HL-60 (cell line): ENCODE results near the gene CCDC97.

Experiments
- GABPA ChIP-seq: IDR thresholded peaks from 2 replicates; pipeline ENCODE4 v1.6.1; 2012; ENCODE audit warnings: low read depth
- POLR2AphosphoS5 ChIP-seq: IDR thresholded peaks from 2 replicates; pipeline ENCODE4 v1.6.1; 2012; ENCODE audit warnings: low read depth
- TF ChIP-seq, protein P1 (sequence below): IDR thresholded peaks from one replicate; pipeline ENCODE4 v1.5.1; 2011; ENCODE audit warnings: low read length, control low read depth, inconsistent platforms; ENCODE audit not compliant: insufficient read depth

GRCh38 chr19:41322451-41322850 lies 12.5 kb downstream of the CCDC97 start:
- TF ChIP-seq, protein P1, sequence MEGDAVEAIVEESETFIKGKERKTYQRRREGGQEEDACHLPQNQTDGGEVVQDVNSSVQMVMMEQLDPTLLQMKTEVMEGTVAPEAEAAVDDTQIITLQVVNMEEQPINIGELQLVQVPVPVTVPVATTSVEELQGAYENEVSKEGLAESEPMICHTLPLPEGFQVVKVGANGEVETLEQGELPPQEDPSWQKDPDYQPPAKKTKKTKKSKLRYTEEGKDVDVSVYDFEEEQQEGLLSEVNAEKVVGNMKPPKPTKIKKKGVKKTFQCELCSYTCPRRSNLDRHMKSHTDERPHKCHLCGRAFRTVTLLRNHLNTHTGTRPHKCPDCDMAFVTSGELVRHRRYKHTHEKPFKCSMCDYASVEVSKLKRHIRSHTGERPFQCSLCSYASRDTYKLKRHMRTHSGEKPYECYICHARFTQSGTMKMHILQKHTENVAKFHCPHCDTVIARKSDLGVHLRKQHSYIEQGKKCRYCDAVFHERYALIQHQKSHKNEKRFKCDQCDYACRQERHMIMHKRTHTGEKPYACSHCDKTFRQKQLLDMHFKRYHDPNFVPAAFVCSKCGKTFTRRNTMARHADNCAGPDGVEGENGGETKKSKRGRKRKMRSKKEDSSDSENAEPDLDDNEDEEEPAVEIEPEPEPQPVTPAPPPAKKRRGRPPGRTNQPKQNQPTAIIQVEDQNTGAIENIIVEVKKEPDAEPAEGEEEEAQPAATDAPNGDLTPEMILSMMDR = no peak
- TF ChIP-seq POLR2AphosphoS5 = no peak
- no peak for TF ChIP-seq GABPA
